Body of pancreas (tissue), 4 donors: ENCODE measurements around the gene ABCG8.

Source experiments
- POLR2A ChIP-seq, 3 donors: fragments of 450-650 bp; IDR thresholded peaks; one replicate each; pipeline ENCODE4 v1.6.1; 2016; ENCODE audit warnings: antibody characterized with exemption in 3 of 3, mild to moderate bottlenecking in 2 of 3
- TF ChIP-seq, protein P1 (sequence below), 7 experiments: fragments of 450-650 bp in 4 of 7; fragments of 200-600 bp in 3 of 7; sonication (generic) in 3 of 7; IDR thresholded peaks; one replicate each; pipeline ENCODE4 v1.5.1; 2016 to 2019; ENCODE audit warnings: antibody characterized with exemption in 7 of 7

GRCh38 chr2:43885132-43885632 lies 46.4 kb downstream of the ABCG8 start:
- TF ChIP-seq, protein P1, sequence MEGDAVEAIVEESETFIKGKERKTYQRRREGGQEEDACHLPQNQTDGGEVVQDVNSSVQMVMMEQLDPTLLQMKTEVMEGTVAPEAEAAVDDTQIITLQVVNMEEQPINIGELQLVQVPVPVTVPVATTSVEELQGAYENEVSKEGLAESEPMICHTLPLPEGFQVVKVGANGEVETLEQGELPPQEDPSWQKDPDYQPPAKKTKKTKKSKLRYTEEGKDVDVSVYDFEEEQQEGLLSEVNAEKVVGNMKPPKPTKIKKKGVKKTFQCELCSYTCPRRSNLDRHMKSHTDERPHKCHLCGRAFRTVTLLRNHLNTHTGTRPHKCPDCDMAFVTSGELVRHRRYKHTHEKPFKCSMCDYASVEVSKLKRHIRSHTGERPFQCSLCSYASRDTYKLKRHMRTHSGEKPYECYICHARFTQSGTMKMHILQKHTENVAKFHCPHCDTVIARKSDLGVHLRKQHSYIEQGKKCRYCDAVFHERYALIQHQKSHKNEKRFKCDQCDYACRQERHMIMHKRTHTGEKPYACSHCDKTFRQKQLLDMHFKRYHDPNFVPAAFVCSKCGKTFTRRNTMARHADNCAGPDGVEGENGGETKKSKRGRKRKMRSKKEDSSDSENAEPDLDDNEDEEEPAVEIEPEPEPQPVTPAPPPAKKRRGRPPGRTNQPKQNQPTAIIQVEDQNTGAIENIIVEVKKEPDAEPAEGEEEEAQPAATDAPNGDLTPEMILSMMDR (IDR thresholded peaks at IDR 0.05), result no peak
- no peak for TF ChIP-seq POLR2A (IDR thresholded peaks at IDR 0.05)
